ENCODE results near the gene SSUH2.
A peak's percentile ranks its signal among the peaks of the same experiment; 100 is the strongest.

SSUH2 gene

DNA sequence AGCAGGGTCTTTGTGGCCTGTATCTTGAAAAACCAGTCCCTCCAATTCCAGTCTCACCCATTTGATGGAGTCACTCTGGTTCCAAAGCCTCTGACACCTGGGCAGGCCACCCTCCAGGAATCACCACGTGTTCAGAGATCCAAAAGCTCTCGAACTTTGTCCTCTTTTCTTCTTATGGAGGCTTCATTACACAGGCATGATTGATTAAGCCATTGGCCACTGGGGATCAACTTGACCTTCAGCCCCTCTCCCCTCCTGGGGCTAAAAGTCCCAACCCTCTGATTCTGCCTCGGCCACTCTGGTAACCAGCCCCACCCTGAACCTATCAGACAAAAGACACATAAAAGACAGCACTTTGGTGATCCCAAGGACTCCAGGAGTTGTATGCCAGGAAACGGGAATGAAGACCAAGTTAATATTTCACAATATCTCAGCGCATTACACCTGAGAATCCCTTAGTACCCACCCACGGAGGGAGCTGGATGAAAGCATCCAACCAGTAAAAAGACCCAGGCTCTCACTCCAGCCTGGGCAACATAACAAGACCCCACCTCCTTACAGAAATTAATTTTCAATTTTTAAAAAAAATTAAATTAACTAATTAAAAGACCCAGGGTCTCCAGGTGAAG is 23.0 kb upstream of the SSUH2 start:
- no peak overlapping the region for H3K4me2 ChIP-seq (ENCODE audit: low read length)
- H3K9me3 ChIP-seq (ENCODE audit: control insufficient read depth, low read length), result no peaks in the 10 kb centered on the region
- H2AFZ ChIP-seq, result no peak overlapping the region
- no peak overlapping the region for H3K4me3 ChIP-seq (ENCODE audit: low read depth, low read length)
- H3K36me3 ChIP-seq (ENCODE audit: control insufficient read depth, insufficient read depth, low read length), result no peaks in the 10 kb centered on the region
- TF ChIP-seq, protein P1, sequence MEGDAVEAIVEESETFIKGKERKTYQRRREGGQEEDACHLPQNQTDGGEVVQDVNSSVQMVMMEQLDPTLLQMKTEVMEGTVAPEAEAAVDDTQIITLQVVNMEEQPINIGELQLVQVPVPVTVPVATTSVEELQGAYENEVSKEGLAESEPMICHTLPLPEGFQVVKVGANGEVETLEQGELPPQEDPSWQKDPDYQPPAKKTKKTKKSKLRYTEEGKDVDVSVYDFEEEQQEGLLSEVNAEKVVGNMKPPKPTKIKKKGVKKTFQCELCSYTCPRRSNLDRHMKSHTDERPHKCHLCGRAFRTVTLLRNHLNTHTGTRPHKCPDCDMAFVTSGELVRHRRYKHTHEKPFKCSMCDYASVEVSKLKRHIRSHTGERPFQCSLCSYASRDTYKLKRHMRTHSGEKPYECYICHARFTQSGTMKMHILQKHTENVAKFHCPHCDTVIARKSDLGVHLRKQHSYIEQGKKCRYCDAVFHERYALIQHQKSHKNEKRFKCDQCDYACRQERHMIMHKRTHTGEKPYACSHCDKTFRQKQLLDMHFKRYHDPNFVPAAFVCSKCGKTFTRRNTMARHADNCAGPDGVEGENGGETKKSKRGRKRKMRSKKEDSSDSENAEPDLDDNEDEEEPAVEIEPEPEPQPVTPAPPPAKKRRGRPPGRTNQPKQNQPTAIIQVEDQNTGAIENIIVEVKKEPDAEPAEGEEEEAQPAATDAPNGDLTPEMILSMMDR (IDR thresholded peaks at IDR 0.05), result no peak
- no peak overlapping the region for H3K9ac ChIP-seq
- no peaks in the 10 kb centered on the region for H3K4me1 ChIP-seq
- no peak overlapping the region for H3K27ac ChIP-seq
- H3K79me2 ChIP-seq, result no peaks in the 10 kb centered on the region
- H3K27me3 ChIP-seq (ENCODE audit: control insufficient read depth, insufficient read depth, low read length), result no peaks in the 10 kb centered on the region

DNA sequence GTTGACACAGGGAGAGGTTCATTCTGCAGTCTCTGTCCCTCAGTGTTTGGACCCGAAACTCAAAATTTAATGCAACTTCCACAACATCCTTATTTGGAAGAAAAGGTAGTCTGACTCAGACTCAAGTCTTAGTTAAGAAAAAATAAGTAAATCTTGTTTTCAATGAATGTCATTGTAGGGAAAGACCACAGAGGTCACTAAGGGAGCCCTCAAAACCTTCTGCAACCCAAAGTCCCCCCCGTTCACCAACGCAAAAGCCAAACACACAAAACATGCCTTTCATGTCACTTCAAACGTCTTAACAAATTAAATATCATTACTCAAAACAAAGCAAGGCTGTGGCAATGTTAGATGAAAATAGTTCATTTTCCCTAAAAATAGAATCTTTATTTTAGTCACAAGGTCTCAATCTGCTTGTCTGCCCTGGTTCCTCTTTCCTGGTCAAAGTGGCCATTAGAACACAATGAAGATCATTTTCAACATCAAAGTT is 20.9 kb upstream of the SSUH2 start:
- no peak overlapping the region for H3K27ac ChIP-seq
- H3K9ac ChIP-seq, result no peak overlapping the region
- no peaks in the 10 kb centered on the region for H3K4me1 ChIP-seq
- no peaks in the 10 kb centered on the region for H3K36me3 ChIP-seq (ENCODE audit: control insufficient read depth, insufficient read depth, low read length)
- H3K9me3 ChIP-seq (ENCODE audit: control insufficient read depth, low read length), result no peaks in the 10 kb centered on the region
- TF ChIP-seq, protein P1 (IDR thresholded peaks at IDR 0.05), result no peak
- H3K27me3 ChIP-seq (ENCODE audit: control insufficient read depth, insufficient read depth, low read length), result no peaks in the 10 kb centered on the region
- H3K79me2 ChIP-seq, result no peaks in the 10 kb centered on the region
- no peak overlapping the region for H3K4me3 ChIP-seq (ENCODE audit: low read depth, low read length)
- H3K4me2 ChIP-seq (ENCODE audit: low read length), result no peak overlapping the region
- H2AFZ ChIP-seq, result no peak overlapping the region

DNA sequence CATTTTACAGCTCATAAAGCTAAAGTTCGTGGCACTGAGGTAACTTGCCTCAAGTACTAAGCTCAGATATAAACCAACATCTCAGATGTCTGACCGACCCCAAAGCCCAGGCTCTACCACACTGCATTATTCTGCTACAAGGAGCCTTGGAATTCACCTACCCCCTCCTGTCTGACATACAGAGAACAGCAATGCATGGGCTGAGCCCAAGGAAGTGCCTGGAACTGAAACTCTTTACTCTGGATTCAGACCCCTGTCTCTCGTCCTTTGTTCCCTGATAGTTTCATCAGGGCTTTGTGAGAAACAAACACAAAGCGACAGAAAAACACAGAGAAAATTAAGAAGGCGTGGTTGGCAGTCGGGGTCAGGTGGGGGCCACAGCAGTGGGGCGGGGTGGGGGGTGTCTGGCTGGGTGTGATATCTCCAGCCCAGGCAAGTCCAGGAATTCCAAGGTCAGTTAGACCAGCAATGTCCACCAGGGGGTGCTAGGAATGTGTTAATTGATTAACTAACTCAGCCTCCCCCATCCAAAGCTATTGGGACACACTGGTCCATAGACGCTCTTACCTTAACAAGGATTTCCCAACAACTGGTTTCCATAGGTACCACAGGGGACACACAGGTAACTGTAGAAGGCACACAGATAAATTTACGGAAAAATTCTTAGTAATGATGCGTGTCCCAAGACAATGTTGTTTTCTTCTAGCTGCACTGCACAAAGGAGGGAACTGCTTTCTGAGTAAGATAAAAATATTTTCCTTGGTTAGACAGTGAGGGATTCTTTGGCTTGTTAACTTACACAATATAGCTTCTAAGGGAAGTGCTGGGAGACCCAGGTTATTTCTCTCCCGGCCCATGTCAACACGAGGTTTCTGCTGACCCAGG is 18.8 kb upstream of the SSUH2 start:
- TF ChIP-seq, protein P1 (IDR thresholded peaks at IDR 0.05), result peak; percentile 43
- Histone ChIP-seq H3K9ac (no peak overlapping the region), H3K9me3 (ENCODE audit: control insufficient read depth, low read length) (no peaks in the 10 kb centered on the region), H3K4me2 (ENCODE audit: low read length) (no peak overlapping the region), H3K4me3 (ENCODE audit: low read depth, low read length) (no peak overlapping the region), H3K36me3 (ENCODE audit: control insufficient read depth, insufficient read depth, low read length) (no peaks in the 10 kb centered on the region), H3K27ac (no peak overlapping the region), H3K27me3 (ENCODE audit: control insufficient read depth, insufficient read depth, low read length) (no peaks in the 10 kb centered on the region), H3K4me1 (no peaks in the 10 kb centered on the region), H2AFZ (no peak overlapping the region), H3K79me2 (no peaks in the 10 kb centered on the region)

DNA sequence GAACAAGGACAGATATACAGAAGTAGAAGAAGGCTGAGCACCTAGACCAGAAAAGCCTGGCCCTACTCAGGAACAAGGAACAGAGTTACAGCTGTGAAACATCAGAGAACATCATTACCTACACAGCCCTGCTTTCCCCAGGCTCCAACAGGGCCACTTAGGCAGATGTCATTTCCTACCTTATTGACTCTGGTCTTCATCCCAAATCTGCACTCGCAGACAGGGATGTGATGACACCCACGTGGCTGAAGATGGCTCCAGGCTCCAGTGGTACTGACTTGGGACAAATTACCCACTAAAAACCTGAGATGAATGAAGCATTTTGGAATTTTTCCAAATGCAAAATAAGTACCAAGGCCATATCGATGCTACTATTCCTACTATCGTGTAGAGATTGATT is 18.0 kb upstream of the SSUH2 start:
- TF ChIP-seq, protein P1 (IDR thresholded peaks at IDR 0.05), result no peak
- H3K4me3 ChIP-seq (ENCODE audit: low read depth, low read length), result no peak overlapping the region
- H3K36me3 ChIP-seq (ENCODE audit: control insufficient read depth, insufficient read depth, low read length), result no peaks in the 10 kb centered on the region
- no peaks in the 10 kb centered on the region for H3K4me1 ChIP-seq
- H3K27me3 ChIP-seq (ENCODE audit: control insufficient read depth, insufficient read depth, low read length), result no peaks in the 10 kb centered on the region
- no peak overlapping the region for H3K9ac ChIP-seq
- H3K9me3 ChIP-seq (ENCODE audit: control insufficient read depth, low read length), result no peaks in the 10 kb centered on the region
- H3K79me2 ChIP-seq, result no peaks in the 10 kb centered on the region
- H3K27ac ChIP-seq, result no peak overlapping the region
- no peak overlapping the region for H2AFZ ChIP-seq
- no peak overlapping the region for H3K4me2 ChIP-seq (ENCODE audit: low read length)
